ENCODE measurements around the gene KIRREL1. TPM values are rescaled to one million over a fixed set of nuclear protein-coding genes. Genes with fewer than 3 reads are reported as not detected.

KIRREL1 gene
- total RNA-seq, 1 experiment from 2014 or later, result 42.4 TPM

- TF ChIP-seq JUN (CRISPR knock-in tag; IDR thresholded peaks at IDR 0.05), result no peak
- TF ChIP-seq SP1 (CRISPR knock-in tag; conservative IDR thresholded peaks at IDR 0.05), result no peak
- TF ChIP-seq ATF2 (CRISPR knock-in tag; IDR thresholded peaks at IDR 0.05; ENCODE audit: borderline replicate concordance, low read depth), result no peak
- TF ChIP-seq ZSCAN18 (CRISPR knock-in tag; IDR thresholded peaks at IDR 0.05), result no peak
Observed at GRCh38 chr1:158038793-158039192, 45.3 kb downstream of the KIRREL1 start (continued).

- no peaks in the 10 kb centered on the region for H3K9me3 Mint-ChIP-seq
- no peaks in the 10 kb centered on the region for H3K27me3 Mint-ChIP-seq (ENCODE audit: low read depth)
- no peak for DNase-seq (ENCODE audit: low spot score)
- ATAC-seq, result no peak
- no peak overlapping the region for H3K27ac Mint-ChIP-seq
- peaks cover 55% of the 10 kb centered on the region for H3K4me1 Mint-ChIP-seq
- ChIA-PET CTCF (interaction anchor here (0.5 to 4.6 kb wide), 5 partner anchors 14 to 57 kb away, joined by 3 to 70 read pairs (median 3); partner anchors contain the start of gene KIRREL1), POLR2A (no interaction called here)
- H3K36me3 Mint-ChIP-seq, result no peaks in the 10 kb centered on the region
- H3K4me3 Mint-ChIP-seq, result no peak overlapping the region
- TF ChIP-seq STAT6 (CRISPR knock-in tag; conservative IDR thresholded peaks at IDR 0.05; ENCODE audit: low read depth), result no peak
- TF ChIP-seq PRDM15 (CRISPR knock-in tag; IDR thresholded peaks at IDR 0.05), result no peak
- TF ChIP-seq GRHL2 (CRISPR knock-in tag; IDR thresholded peaks at IDR 0.05; ENCODE audit: insufficient replicate concordance, severe bottlenecking), result no peak
- no peak for TF ChIP-seq FOXP1 (CRISPR knock-in tag; IDR thresholded peaks at IDR 0.05; ENCODE audit: borderline replicate concordance)
- TF ChIP-seq ARID4B (CRISPR knock-in tag; IDR thresholded peaks at IDR 0.05; ENCODE audit: borderline replicate concordance), result no peak
- TF ChIP-seq ATF1 (CRISPR knock-in tag; IDR thresholded peaks at IDR 0.05), result no peak
- no peak for TF ChIP-seq ZNF671 (CRISPR knock-in tag; IDR thresholded peaks at IDR 0.05)
- TF ChIP-seq CBFB (CRISPR knock-in tag; IDR thresholded peaks at IDR 0.05; ENCODE audit: low read depth), result no peak
- TF ChIP-seq FOXK1 (CRISPR knock-in tag; IDR thresholded peaks at IDR 0.05), result no peak
- TF ChIP-seq MXD4 (CRISPR knock-in tag; IDR thresholded peaks at IDR 0.05; ENCODE audit: borderline replicate concordance), result no peak
- TF ChIP-seq RELA (CRISPR knock-in tag; IDR thresholded peaks at IDR 0.05; ENCODE audit: borderline replicate concordance), result no peak
- TF ChIP-seq PREB (CRISPR knock-in tag; IDR thresholded peaks at IDR 0.05; ENCODE audit: borderline replicate concordance), result no peak
- TF ChIP-seq NFATC4 (CRISPR knock-in tag; IDR thresholded peaks at IDR 0.05), result no peak
- no peak for TF ChIP-seq ATF2 (CRISPR knock-in tag; IDR thresholded peaks at IDR 0.05; ENCODE audit: borderline replicate concordance, low read depth)
- no peak for TF ChIP-seq KAT7 (CRISPR knock-in tag; IDR thresholded peaks at IDR 0.05; ENCODE audit: borderline replicate concordance)
- TF ChIP-seq JAZF1 (CRISPR knock-in tag; IDR thresholded peaks at IDR 0.05), result no peak
Observed at GRCh38 chr1:158039380-158039779, 45.9 kb downstream of the KIRREL1 start.

All from WTC11 (cell line).